Measurements from ENCODE around the gene MOG.

GRCh38 chr6:29655658-29656057 is 1.2 kb upstream of the MOG start:
- no peak for TF ChIP-seq CTCF (IDR thresholded peaks at IDR 0.05; ENCODE audit: borderline replicate concordance, extremely low read depth, low read length, poor library complexity, severe bottlenecking)
- no peak for TF ChIP-seq EZH2 (IDR thresholded peaks at IDR 0.05; ENCODE audit: borderline replicate concordance, low read depth, low read length, severe bottlenecking)
